Progenitor cell of endocrine pancreas (in vitro differentiated cells): ENCODE data around the gene PTCD1. TPM values are rescaled to one million over a fixed set of nuclear protein-coding genes. Genes with fewer than 3 reads are reported as not detected.
A peak's percentile ranks its signal among the peaks of the same experiment; 100 is the strongest.

Source experiments
- DNase-seq: peaks from one replicate; pipeline ENCODE4 v3.0.0; 2021; ENCODE audit warnings: low spot score; ENCODE audit not compliant: unreplicated experiment
- H3K27ac Mint-ChIP-seq: 2 replicates; pipeline ENCODE4 v1.8.0; 2021; ENCODE audit warnings: mild to moderate bottlenecking, moderate library complexity, mixed read lengths
- H3K27me3 Mint-ChIP-seq: 2 replicates; pipeline ENCODE4 v1.8.0; 2021; ENCODE audit warnings: mixed read lengths
- H3K36me3 Mint-ChIP-seq: 2 replicates; pipeline ENCODE4 v1.8.0; 2022; ENCODE audit warnings: mixed read lengths; ENCODE audit not compliant: insufficient read depth
- H3K4me1 Mint-ChIP-seq: 2 replicates; pipeline ENCODE4 v1.8.0; 2021; ENCODE audit warnings: low read depth, mixed read lengths
- H3K4me3 Mint-ChIP-seq: 2 replicates; pipeline ENCODE4 v1.8.0; 2021; ENCODE audit warnings: low read depth, mild to moderate bottlenecking, moderate library complexity, mixed read lengths
- H3K9me3 Mint-ChIP-seq: 2 replicates; pipeline ENCODE4 v1.8.0; 2021; ENCODE audit warnings: low read depth, mixed read lengths
- CTCF ChIP-seq: fragments of 200-600 bp; sonication (generic); IDR thresholded peaks from one replicate; pipeline ENCODE4 v1.5.0; 2021; ENCODE audit warnings: antibody characterized with exemption, mild to moderate bottlenecking; ENCODE audit not compliant: unreplicated experiment
- total RNA-seq: library from RNA; stranded (reverse); gene quantifications from 2 replicates; pipeline ENCODE4 v1.2.1, GENCODE V29; 2021

PTCD1 gene
- total RNA-seq, 1 donor from 2014 or later: 16.8 TPM

- H3K27me3 Mint-ChIP-seq: no peaks in the 10 kb centered on the region
- no peak for TF ChIP-seq CTCF
- peaks cover 15% of the 10 kb centered on the region for H3K36me3 Mint-ChIP-seq
- peaks cover 27% of the 10 kb centered on the region for H3K4me1 Mint-ChIP-seq
- H3K9me3 Mint-ChIP-seq: no peaks in the 10 kb centered on the region
- H3K4me3 Mint-ChIP-seq: peak overlapping the region; percentile 93
- peak overlapping the region; percentile 100 for H3K27ac Mint-ChIP-seq
- DNase-seq: no peak
Measured at GRCh38 chr7:99409192-99409572, 29.4 kb downstream of the PTCD1 start.

- Mint-ChIP-seq H3K27ac (peak within 1 kb of the TSS; percentile 100), H3K4me1 (peaks cover 27% of the 10 kb centered on the region), H3K4me3 (peak within 1 kb of the TSS; percentile 93), H3K36me3 (peaks cover 20% of the 10 kb centered on the region), H3K27me3 (no peaks in the 10 kb centered on the region), H3K9me3 (no peaks in the 10 kb centered on the region)
- peak; percentile 17 for TF ChIP-seq CTCF
- DNase-seq: peak; percentile 82
Measured at GRCh38 chr7:99408379-99409191, 30.0 kb downstream of the PTCD1 start, which contains the start of the genes BUD31 and PDAP1. BUD31 (plus strand) TSS chr7:99408969; CDS start chr7:99411093, 2,124 bp downstream. PDAP1 (minus strand) TSS chr7:99408597; CDS start chr7:99408548, 49 bp downstream.

GRCh38 chr7:99407872-99408378 is 30.7 kb downstream of the PTCD1 start:
- H3K4me1 Mint-ChIP-seq: peaks cover 27% of the 10 kb centered on the region
- TF ChIP-seq CTCF: no peak
- DNase-seq: no peak
- H3K9me3 Mint-ChIP-seq: no peaks in the 10 kb centered on the region
- peak overlapping the region; percentile 100 for H3K27ac Mint-ChIP-seq
- H3K4me3 Mint-ChIP-seq: peak overlapping the region; percentile 93
- peaks cover 19% of the 10 kb centered on the region for H3K36me3 Mint-ChIP-seq
- H3K27me3 Mint-ChIP-seq: no peaks in the 10 kb centered on the region

- H3K4me1 Mint-ChIP-seq: peaks cover 27% of the 10 kb centered on the region
- TF ChIP-seq CTCF: no peak
- no peaks in the 10 kb centered on the region for H3K27me3 Mint-ChIP-seq
- peak overlapping the region; percentile 93 for H3K4me3 Mint-ChIP-seq
- peaks cover 19% of the 10 kb centered on the region for H3K36me3 Mint-ChIP-seq
- peak overlapping the region; percentile 52 for H3K27ac Mint-ChIP-seq
- no peaks in the 10 kb centered on the region for H3K9me3 Mint-ChIP-seq
- DNase-seq: no peak
Measured at GRCh38 chr7:99406557-99406956, 32.0 kb downstream of the PTCD1 start.

- no peak for TF ChIP-seq CTCF
- no peaks in the 10 kb centered on the region for H3K9me3 Mint-ChIP-seq
- H3K4me1 Mint-ChIP-seq: peaks cover 22% of the 10 kb centered on the region
- H3K4me3 Mint-ChIP-seq: no peak overlapping the region
- H3K36me3 Mint-ChIP-seq: peaks cover 21% of the 10 kb centered on the region
- no peak for DNase-seq
- no peaks in the 10 kb centered on the region for H3K27me3 Mint-ChIP-seq
- H3K27ac Mint-ChIP-seq: no peak overlapping the region
Measured at GRCh38 chr7:99404977-99405320, 33.6 kb downstream of the PTCD1 start.
